Kidney epithelial cell (primary cell): ENCODE data around the gene VAV2. TPM values are rescaled to one million over a fixed set of nuclear protein-coding genes. Genes with fewer than 3 reads are reported as not detected.

Experiments
- DNase-seq: peaks from one replicate; pipeline ENCODE4 v3.0.0-alpha.2; 2010; ENCODE audit warnings: low read depth
- H3K27me3 ChIP-seq: 2 replicates; pipeline ENCODE4 v1.6.0; 2011; ENCODE audit warnings: low read length; ENCODE audit not compliant: control insufficient read depth, insufficient read depth
- H3K36me3 ChIP-seq: 2 replicates; pipeline ENCODE4 v1.5.1; 2011; ENCODE audit warnings: low read length; ENCODE audit not compliant: control insufficient read depth, insufficient read depth
- H3K4me3 ChIP-seq: 2 replicates; pipeline ENCODE4 v1.5.1; 2011; ENCODE audit warnings: low read depth, mild to moderate bottlenecking, control low read depth, low read length
- CTCF ChIP-seq: IDR thresholded peaks from 2 replicates; pipeline ENCODE4 v1.5.1; 2011; ENCODE audit warnings: mild to moderate bottlenecking, moderate library complexity, low read length, control low read depth, inconsistent platforms; ENCODE audit not compliant: insufficient read depth, poor library complexity, severe bottlenecking
- total RNA-seq: library from RNA; depleted of rRNA; stranded (reverse); fragments of >200 nt; gene quantifications from 2 replicates; pipeline ENCODE4 v1.2.3, GENCODE V29; 2015

VAV2 gene
- total RNA-seq, 1 donor from 2014 or later: 37.8 TPM

GRCh38 chr9:133891741-133892140, 100.4 kb downstream of the VAV2 start:
- no peak for TF ChIP-seq CTCF
- Histone ChIP-seq H3K4me3 (no peak overlapping the region), H3K27me3 (no peaks in the 10 kb centered on the region), H3K36me3 (no peaks in the 10 kb centered on the region)
- no peak for DNase-seq

DNA sequence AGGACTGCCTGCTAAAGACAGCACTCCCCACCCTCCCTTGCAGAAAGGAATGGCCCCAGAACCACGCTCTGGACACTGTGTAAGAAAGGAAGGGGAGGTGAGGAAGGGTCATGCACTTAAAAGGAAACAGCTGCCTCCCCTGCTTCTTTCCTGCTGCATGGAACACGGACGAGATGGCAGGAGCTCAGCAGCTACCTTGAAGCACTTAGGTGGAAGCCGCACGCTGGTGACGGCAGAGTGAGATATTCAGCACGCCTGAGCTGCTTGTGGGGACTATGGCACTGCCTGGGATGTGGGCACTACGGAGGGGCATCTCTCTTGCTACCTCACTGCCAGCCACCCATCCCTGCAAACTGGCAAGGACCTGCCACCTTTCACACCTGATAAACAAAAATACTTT, 101.5 kb downstream of the VAV2 start:
- no peak for TF ChIP-seq CTCF
- Histone ChIP-seq H3K4me3 (no peak overlapping the region), H3K36me3 (no peaks in the 10 kb centered on the region), H3K27me3 (no peaks in the 10 kb centered on the region)
- DNase-seq: no peak

DNA sequence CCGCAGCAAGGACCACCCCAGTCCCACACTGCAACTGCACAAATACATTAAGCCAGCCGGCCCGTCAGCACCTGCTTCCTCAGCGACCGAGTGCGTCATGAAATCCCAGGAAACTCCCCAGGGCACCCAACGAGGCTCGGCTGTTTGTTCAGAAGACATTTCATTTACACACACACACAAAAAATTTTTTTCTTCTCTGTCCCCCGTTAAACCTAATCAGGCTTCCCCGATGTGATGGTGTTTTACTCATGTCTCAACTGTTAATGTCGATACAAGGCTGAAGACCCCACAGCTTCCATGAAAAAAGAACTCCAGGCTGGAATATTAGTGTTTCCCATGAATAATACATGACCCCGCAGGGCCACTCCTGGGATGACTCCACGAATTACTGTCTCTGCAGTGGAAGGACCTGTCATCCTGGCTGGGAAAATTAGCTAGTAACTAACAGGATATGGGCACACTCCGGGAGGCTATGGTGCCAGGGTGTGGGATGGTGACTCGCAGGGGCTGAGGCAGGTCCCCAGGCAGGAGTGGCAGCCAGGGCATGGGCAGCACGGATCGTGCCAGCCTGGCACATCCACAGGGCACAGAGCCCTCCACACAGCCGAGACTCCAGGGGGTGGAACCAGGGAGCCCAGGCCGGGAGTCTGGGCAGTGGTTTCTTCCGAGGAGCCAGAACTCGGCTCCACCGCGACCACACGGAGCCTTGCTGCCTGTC, 102.4 kb downstream of the VAV2 start:
- no peaks in the 10 kb centered on the region for H3K36me3 ChIP-seq
- H3K4me3 ChIP-seq: no peak overlapping the region
- no peaks in the 10 kb centered on the region for H3K27me3 ChIP-seq
- no peak for TF ChIP-seq CTCF
- no peak for DNase-seq

- Histone ChIP-seq H3K4me3 (no peak overlapping the region), H3K36me3 (no peaks in the 10 kb centered on the region), H3K27me3 (no peaks in the 10 kb centered on the region)
- TF ChIP-seq CTCF: no peak
- no peak for DNase-seq
Measured at GRCh38 chr9:133888809-133889491, 103.2 kb downstream of the VAV2 start.

DNA sequence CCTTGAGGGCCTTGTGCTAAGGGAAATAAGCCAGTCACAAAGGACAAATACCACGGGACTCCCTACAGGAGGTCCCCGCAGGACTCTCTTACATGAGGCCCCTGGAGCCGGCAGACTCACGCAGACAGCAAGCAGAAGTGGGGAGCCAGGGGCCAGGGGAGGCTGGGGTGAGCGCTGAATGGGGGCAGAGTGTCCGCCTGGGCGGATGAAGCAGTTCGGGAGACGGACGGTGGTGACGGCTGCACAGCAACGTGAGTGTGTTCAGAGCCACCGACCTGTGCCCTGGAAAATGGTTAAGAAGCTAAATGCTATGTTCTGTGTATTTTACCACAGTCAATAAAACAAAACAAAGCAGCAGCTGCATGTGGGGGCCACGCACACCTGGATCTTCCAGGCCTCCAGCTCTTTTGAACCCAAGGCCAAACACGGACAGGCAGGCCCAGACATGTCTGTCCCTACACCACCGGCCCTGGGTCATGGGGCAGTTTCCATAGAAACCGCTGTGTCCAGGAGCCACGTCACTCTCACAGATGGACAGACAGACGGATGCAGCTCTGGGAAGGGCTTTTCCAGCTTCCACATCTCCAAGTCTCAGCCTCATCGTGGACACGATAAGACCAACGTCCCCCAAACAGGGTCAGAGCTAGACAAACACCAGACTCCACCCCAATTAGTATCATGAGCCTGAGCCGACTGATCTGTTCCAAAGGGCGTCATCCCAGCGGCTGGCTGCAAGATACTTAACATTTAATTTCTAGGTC, 103.9 kb downstream of the VAV2 start:
- no peak for DNase-seq
- no peaks in the 10 kb centered on the region for H3K27me3 ChIP-seq
- H3K4me3 ChIP-seq: no peak overlapping the region
- no peak for TF ChIP-seq CTCF
- no peaks in the 10 kb centered on the region for H3K36me3 ChIP-seq
